ENCODE data around the gene SMOC2.

The SMOC2 gene

GRCh38 chr6:168628732-168629245, 187.8 kb downstream of the SMOC2 start:
- no peak for DNase-seq (ENCODE audit: low spot score)

DNA sequence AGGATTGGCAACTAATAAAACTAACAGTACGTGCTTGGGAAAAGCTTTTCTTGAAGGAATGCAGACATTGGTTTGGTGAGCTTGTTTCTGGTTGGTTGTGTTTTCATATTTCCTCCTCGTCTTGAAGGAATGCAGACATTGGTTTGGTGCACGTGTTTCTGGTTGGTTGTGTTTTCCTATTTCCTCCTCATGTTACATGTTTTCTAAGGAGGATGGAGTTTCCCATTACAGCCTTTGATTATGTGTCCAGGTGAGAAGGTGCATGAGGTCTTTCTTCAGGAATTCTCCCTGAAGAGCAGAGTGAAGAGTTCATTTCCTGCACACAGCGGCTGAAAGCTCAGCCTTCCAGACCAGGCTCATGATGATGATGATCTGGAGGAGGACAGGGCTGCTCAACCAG, 190.6 kb downstream of the SMOC2 start:
- no peak for DNase-seq (ENCODE audit: low spot score)

DNA sequence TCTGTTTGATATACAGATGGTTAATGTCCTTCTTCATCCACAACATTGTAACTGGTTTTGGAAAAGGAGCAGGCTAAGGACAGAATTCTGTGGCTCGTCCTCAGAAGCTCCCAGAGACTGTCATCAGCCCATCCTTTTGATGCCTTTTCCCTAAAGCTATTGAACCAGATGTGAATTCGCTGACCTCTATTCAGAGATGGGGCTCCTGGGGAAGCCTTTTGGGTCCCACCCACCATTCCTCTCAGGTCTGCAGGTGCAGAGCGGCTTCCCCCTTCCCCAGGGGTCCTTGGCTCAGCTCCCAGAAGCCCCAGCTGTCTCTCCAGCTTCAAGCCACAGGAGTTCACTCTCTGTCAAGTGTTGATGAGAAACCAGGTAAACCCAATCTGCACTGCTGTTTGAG, 191.7 kb downstream of the SMOC2 start:
- DNase-seq (ENCODE audit: low spot score), result no peak

- no peak for DNase-seq (ENCODE audit: low spot score)
Measured at GRCh38 chr6:168634541-168635328, 193.8 kb downstream of the SMOC2 start.

DNA sequence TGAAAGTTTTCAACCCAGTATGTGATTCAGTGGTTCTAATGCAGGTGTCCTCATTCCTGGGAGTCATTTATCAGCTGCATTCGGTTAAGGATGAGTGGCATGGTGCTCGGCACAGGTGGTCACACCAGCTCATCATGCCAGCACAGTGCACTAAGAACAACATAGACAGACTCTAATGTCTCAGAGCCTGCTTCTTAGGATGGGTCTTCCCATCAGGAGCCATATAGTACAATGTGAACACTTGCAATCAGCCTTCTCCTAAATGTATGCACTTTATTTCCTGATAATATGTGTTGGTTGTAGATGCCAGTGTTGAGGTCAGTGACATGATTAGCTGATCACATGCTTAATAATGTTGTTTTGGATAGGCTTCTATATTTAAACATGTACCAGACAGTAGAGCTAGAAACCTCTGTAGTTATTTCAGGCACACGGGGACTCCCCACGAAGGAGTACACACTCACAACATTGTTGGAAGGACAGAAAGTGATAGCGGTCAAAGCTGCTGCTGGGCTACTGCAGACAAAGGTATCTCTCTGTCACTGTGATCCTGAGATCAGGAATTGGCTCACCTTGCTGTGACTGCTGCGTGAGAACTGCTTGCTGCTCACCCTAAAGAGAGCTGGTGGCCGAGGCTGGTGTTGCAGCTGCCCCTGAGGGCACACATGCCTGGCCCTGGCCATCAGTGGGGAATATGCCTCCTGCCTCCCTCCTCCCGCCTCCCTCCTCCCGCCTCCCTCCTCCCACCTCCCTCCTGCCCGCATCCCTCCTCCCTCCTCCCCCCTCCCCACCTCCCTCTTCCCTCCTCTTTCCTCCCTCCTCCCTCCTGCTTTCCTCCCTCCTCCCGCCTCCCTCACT, 195.4 kb downstream of the SMOC2 start:
- no peak for DNase-seq (ENCODE audit: low spot score)

GRCh38 chr6:168637834-168638233, 196.8 kb downstream of the SMOC2 start:
- DNase-seq (ENCODE audit: low spot score), result no peak

GRCh38 chr6:168638468-168639271, 197.7 kb downstream of the SMOC2 start:
- no peak for DNase-seq (ENCODE audit: low spot score)

DNA sequence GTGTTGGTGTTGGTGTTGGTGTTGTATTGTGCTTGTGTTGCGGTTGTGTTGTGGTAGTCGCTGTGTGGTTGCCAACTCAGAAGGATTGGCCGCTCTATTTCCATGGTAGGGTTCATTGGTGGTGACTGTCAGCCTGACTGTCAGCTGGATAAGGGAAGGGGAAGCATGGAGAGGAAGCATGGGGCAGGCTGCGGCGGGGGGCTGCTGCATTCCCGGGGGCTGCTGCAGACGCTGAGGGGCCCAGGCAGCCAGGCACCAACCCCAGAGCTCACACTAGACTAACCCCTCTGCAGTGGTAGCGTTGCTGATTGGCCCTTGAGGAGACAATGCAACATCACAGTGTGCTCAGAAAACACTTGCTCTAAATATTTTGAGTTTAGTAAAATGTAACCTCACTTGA, 199.2 kb downstream of the SMOC2 start:
- DNase-seq (ENCODE audit: low spot score), result no peak

GRCh38 chr6:168640768-168641167, 199.8 kb downstream of the SMOC2 start:
- no peak for DNase-seq (ENCODE audit: low spot score)

DNA sequence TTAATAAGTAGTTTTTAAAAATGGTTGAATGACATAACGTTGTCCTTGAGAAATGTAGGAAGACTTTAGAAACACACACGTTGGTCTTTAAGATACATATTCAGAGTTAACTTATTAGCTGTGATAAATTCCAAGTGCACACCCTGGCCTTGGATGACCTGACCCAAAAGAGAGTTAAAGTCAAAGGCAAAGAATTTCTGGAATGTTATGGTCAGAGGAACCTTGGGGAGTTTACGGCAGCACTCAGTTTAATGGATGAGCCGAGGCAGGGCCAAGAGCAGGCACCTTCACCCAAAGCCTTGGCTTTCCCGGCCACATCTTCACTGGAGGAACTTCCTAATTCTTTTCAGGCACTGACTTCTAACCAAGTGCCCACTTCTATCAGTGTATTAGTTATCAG, 200.5 kb downstream of the SMOC2 start:
- no peak for DNase-seq (ENCODE audit: low spot score)

- no peak for DNase-seq (ENCODE audit: low spot score)
Measured at GRCh38 chr6:168643401-168643800, 202.4 kb downstream of the SMOC2 start.

- no peak for DNase-seq (ENCODE audit: low spot score)
Measured at GRCh38 chr6:168645326-168645725, 204.3 kb downstream of the SMOC2 start.

- DNase-seq (ENCODE audit: low spot score), result no peak
Measured at GRCh38 chr6:168647271-168647670, 206.3 kb downstream of the SMOC2 start.

DNA sequence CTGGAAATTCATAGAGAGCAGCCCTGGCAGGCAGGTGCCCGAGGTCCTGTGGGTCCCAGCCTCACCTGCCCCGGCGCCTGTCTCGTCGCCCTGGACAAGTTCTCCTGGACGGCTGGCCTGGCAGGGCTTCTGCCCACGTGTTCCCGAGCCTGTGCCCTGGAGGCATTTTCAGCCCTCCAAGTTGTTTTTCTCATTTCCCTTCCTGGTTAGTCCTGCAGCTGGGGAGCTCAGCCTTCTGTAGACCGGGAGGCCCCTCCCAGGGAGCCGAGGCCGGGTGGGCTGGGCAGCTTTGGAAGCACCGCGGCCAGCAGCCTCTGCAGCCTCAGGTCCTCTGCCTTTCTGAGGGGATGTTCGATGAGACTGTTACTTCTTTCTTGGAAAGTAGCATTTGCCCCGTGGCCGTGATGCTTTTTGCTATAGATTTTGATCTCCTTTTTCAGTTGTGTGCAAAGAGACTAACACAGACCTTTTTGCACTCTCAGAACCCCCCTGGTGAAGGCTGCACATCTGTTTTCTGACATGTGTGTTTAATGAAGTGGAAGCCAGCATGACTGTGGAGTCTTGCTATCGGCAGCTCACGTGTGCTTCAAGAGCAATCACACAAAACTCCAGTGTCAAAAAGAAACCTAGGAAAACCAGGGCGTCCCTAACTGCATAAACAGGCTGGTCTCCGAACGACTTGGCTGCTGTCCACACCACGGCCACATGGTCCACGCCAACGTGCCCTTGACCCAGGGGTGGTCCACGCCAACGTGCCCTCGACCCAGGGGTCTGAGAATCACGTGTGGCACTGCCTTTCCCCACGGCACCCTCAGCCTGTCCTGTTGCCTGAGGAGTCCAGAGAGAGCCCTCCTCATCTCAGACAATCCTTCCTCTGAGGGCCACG, 207.5 kb downstream of the SMOC2 start:
- DNase-seq (ENCODE audit: low spot score), result no peak

DNA sequence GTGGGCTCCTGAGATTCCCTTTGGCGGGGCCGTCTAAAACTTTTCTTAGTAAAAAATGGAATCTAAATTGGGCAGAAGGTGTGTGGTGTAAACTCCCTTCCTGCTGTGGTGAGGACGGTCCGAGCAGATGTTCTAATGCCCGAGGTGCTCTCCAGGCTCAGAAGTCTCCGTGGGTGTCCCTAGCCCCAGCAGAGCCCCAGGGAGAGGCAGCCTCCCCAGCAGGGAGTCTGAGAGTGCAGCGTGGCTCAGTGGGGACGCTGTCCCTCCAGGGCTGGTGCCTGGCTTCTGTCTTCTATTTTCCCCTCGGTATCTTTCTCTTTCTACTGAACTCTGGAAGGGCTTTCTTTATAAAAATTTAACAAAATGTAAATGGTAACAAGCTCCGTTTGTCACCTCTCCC, 208.2 kb downstream of the SMOC2 start:
- DNase-seq (ENCODE audit: low spot score), result no peak

GRCh38 chr6:168650671-168651111, 209.7 kb downstream of the SMOC2 start:
- DNase-seq (ENCODE audit: low spot score), result no peak

DNA sequence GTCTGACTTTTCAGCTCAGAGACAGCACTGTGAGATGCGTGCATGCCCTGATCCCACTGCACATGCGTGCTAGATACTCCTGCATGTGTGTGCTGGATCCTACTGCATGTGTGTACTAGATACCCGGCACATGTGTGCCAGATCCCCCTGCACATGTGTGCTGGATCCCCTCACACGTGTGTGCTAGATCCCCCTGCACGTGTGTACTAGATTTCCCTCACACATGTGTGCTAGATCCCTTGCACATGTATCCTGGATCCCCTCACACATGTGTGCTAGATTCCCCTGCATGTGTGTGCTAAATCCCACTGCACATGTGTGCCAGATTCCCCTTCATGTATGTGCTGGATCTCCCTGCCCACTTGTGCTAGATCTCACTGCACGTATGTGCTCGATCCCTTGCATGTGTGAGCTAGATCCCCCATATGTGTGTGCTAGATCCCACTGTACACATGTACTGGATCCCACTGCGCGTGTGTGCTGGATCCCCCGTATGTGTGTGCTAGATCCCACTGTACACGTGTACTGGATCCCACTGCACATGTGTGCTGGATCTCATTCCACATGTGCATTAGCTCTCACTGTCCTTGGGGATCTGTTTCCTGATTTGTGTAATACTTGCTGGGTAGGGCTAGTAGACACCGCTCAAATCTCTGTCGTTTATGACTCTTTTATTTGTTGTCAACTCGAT, 214.6 kb downstream of the SMOC2 start:
- DNase-seq (ENCODE audit: low spot score), result no peak

DNA sequence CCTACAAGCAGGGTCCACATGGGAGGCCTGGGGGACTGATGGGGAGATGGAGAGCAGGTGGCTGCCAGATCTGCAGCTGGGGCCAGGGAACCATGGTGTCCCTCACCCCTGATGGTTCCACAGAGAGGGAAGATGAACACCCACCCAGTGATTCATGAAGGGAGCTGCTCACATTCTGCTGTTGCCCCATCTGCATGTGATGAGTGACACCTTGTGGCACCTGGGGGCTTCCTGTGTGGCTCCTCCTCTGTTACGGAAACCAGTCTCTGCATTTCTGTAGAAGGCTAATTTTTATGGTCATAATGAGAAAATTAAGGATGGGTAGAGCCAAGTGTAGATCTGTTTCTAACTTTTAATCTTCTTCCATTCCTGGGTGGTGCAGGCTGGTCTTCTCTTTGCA, 217.1 kb downstream of the SMOC2 start:
- DNase-seq (ENCODE audit: low spot score), result no peak

DNA sequence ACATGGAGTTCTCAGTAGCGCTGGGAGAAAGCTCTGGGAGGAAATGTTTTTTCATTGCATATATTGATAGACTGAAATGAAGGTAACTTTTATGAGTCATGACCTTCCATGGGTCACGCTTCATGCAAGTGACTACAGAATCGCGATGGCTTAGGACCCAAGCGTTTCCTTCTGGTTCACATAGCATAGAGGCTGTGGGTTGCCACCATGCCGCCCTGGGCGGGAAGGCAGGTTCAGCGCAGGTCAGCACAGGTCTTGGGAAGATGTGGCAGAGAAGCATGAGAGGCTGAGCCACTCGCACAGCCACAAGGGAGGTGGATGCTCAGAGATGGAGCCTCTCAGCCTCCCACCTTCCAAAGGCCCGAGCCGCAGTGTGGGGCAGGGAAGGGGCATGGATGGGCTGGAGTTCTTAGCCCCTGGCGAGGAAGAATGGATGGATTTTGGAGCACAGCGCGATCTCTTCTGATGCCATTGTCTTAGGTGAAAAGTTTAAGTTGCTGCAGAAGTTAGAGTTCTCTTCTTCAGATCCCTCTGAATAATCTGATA, 219.5 kb downstream of the SMOC2 start:
- no peak for DNase-seq (ENCODE audit: low spot score)

GRCh38 chr6:168662301-168662936, 221.4 kb downstream of the SMOC2 start:
- DNase-seq (ENCODE audit: low spot score), result no peak
